ENCODE results near the gene ABHD11.

Gene ABHD11

GRCh38 chr7:73770860-73771670, 32.5 kb upstream of the ABHD11 start:
- no peak for TF ChIP-seq CTCF (IDR thresholded peaks at IDR 0.05; ENCODE audit: low read depth, low read length)
- H3K4me3 ChIP-seq (replicated peaks in 1 of 2; ENCODE audit: low read depth in 2 of 2, low read length in 2 of 2) = no peak overlapping the region

GRCh38 chr7:73770002-73770859, 31.6 kb upstream of the ABHD11 start, which contains the start of gene CLDN3:
CLDN3 (minus strand) TSS chr7:73770270; CDS start chr7:73770049, 221 bp downstream.
- DNase-seq (ENCODE audit: low read depth in 2 of 2) = peak in 1 of 2 donors; percentile 6
- no peak for TF ChIP-seq CTCF (IDR thresholded peaks at IDR 0.05; ENCODE audit: low read depth, low read length)
- H3K4me3 ChIP-seq (replicated peaks in 1 of 2; ENCODE audit: low read depth in 2 of 2, low read length in 2 of 2) = no peak within 1 kb of the TSS

More at GRCh38 chr7:73770860-73771670, 32.5 kb upstream of the ABHD11 start:
- no peak for DNase-seq (ENCODE audit: low read depth in 2 of 2)

- peak in 1 of 2 donors; percentile 2 for DNase-seq (ENCODE audit: low read depth in 2 of 2)
- TF ChIP-seq CTCF (IDR thresholded peaks at IDR 0.05; ENCODE audit: low read depth, low read length) = no peak
- H3K4me3 ChIP-seq (replicated peaks in 1 of 2; ENCODE audit: low read depth in 2 of 2, low read length in 2 of 2) = no peak overlapping the region
Observed at GRCh38 chr7:73769481-73770001, 30.9 kb upstream of the ABHD11 start.

- H3K4me3 ChIP-seq (replicated peaks in 1 of 2; ENCODE audit: low read depth in 2 of 2, low read length in 2 of 2) = peak overlapping the region in 1 of 2 donors; percentile 8
- no peak for TF ChIP-seq CTCF (IDR thresholded peaks at IDR 0.05; ENCODE audit: low read depth, low read length)
- no peak for DNase-seq (ENCODE audit: low read depth in 2 of 2)
Observed at GRCh38 chr7:73768641-73769480, 30.3 kb upstream of the ABHD11 start.

GRCh38 chr7:73766556-73767229, 28.1 kb upstream of the ABHD11 start:
- DNase-seq (ENCODE audit: low read depth in 2 of 2) = no peak
- no peak overlapping the region for H3K4me3 ChIP-seq (replicated peaks in 1 of 2; ENCODE audit: low read depth in 2 of 2, low read length in 2 of 2)
- no peak for TF ChIP-seq CTCF (IDR thresholded peaks at IDR 0.05; ENCODE audit: low read depth, low read length)

Measured in cardiac fibroblast (primary cell).